GM18502 (cell line): ENCODE measurements around the gene TACC2.

Experiments used
- ATAC-seq: cut with Tn5 transposase; IDR thresholded peaks from one replicate; pipeline ENCODE4 v1.9.1; 2021; ENCODE audit warnings: mild to moderate bottlenecking; ENCODE audit not compliant: unreplicated experiment, poor library complexity

TACC2 gene

GRCh38 chr10:122257041-122257440 is 268.1 kb downstream of the TACC2 start:
- ATAC-seq = no peak

- no peak for ATAC-seq
Measured at GRCh38 chr10:122258136-122259074, 269.4 kb downstream of the TACC2 start.

GRCh38 chr10:122259075-122259466 is 270.1 kb downstream of the TACC2 start:
- ATAC-seq = no peak

GRCh38 chr10:122261584-122261983 is 272.6 kb downstream of the TACC2 start:
- ATAC-seq = no peak

- no peak for ATAC-seq
Measured at GRCh38 chr10:122263971-122264370, 275.0 kb downstream of the TACC2 start.

GRCh38 chr10:122264436-122264835 is 275.5 kb downstream of the TACC2 start:
- no peak for ATAC-seq

GRCh38 chr10:122264931-122265330 is 276.0 kb downstream of the TACC2 start:
- no peak for ATAC-seq

- no peak for ATAC-seq
Measured at GRCh38 chr10:122265896-122266295, 276.9 kb downstream of the TACC2 start.

GRCh38 chr10:122267849-122268737 is 279.1 kb downstream of the TACC2 start:
- ATAC-seq = peak; percentile 77

GRCh38 chr10:122269059-122269687 is 280.2 kb downstream of the TACC2 start:
- no peak for ATAC-seq

- ATAC-seq = no peak
Measured at GRCh38 chr10:122271076-122271475, 282.1 kb downstream of the TACC2 start, which contains the start of gene BTBD16. Gene BTBD16 (plus strand): TSS chr10:122271296. CDS start chr10:122275082, 3,786 bp downstream.

GRCh38 chr10:122273966-122274545 is 285.1 kb downstream of the TACC2 start:
- no peak for ATAC-seq

GRCh38 chr10:122276611-122277208 is 287.7 kb downstream of the TACC2 start:
- ATAC-seq = no peak

GRCh38 chr10:122277526-122278136 is 288.7 kb downstream of the TACC2 start:
- no peak for ATAC-seq

GRCh38 chr10:122279725-122280141 is 290.8 kb downstream of the TACC2 start:
- ATAC-seq = no peak

- no peak for ATAC-seq
Measured at GRCh38 chr10:122280156-122280555, 291.2 kb downstream of the TACC2 start.

GRCh38 chr10:122281018-122281626 is 292.2 kb downstream of the TACC2 start:
- ATAC-seq = no peak

- no peak for ATAC-seq
Measured at GRCh38 chr10:122281751-122282150, 292.8 kb downstream of the TACC2 start.

GRCh38 chr10:122282253-122282671 is 293.3 kb downstream of the TACC2 start:
- no peak for ATAC-seq
